H9 (cell line): ENCODE measurements around the gene SLC2A10. TPM values are rescaled to one million over a fixed set of nuclear protein-coding genes. Genes with fewer than 3 reads are reported as not detected.
"Not testable (repeated sequence)": the region's sequence is repeated elsewhere in the genome, so short reads cannot be mapped to it uniquely, and the experiment has no call there.

Experiments used
- DNase-seq: peaks from one replicate; pipeline ENCODE4 v3.0.0-alpha.2; 2017
- H2AFZ ChIP-seq: one replicate; pipeline ENCODE4 v1.6.1; 2013; ENCODE audit warnings: mild to moderate bottlenecking, low read length, control low read depth, moderate library complexity
- H2AK5ac ChIP-seq: 2 replicates; pipeline ENCODE4 v1.6.1; 2013; ENCODE audit warnings: low read length, control low read depth, mixed read lengths; ENCODE audit not compliant: insufficient read length
- H2BK120ac ChIP-seq: one replicate; pipeline ENCODE4 v1.6.1; 2013; ENCODE audit warnings: low read depth, mild to moderate bottlenecking, low read length, control low read depth, inconsistent platforms; ENCODE audit not compliant: poor library complexity, severe bottlenecking
- H2BK12ac ChIP-seq: 2 replicates; pipeline ENCODE4 v1.6.1; 2013; ENCODE audit warnings: low read length, control low read depth, mixed read lengths, low read depth; ENCODE audit not compliant: insufficient read length
- H2BK15ac ChIP-seq: 2 replicates; pipeline ENCODE4 v1.6.1; 2013; ENCODE audit warnings: low read depth, low read length, control low read depth
- H2BK20ac ChIP-seq: one replicate; pipeline ENCODE4 v1.6.1; 2013; ENCODE audit warnings: low read depth, mild to moderate bottlenecking, low read length, control low read depth, inconsistent platforms; ENCODE audit not compliant: poor library complexity, severe bottlenecking
- H2BK5ac ChIP-seq: 2 replicates; pipeline ENCODE4 v1.6.1; 2013; ENCODE audit warnings: low read length, control low read depth, mixed read lengths; ENCODE audit not compliant: insufficient read length
- H3K14ac ChIP-seq: 2 replicates; pipeline ENCODE4 v1.6.1; 2013; ENCODE audit warnings: low read length, control low read depth; ENCODE audit not compliant: insufficient read depth
- H3K18ac ChIP-seq: 2 replicates; pipeline ENCODE4 v1.6.1; 2013; ENCODE audit warnings: low read depth, mild to moderate bottlenecking, mixed read lengths, low read length, control low read depth; ENCODE audit not compliant: insufficient read length
- H3K23ac ChIP-seq: 2 replicates; pipeline ENCODE4 v1.6.1; 2013; ENCODE audit warnings: low read length, control low read depth, mixed read lengths, low read depth; ENCODE audit not compliant: insufficient read length
- H3K23me2 ChIP-seq: 2 replicates; pipeline ENCODE4 v1.6.1; 2013; ENCODE audit warnings: low read depth, mild to moderate bottlenecking, mixed read lengths, low read length, control low read depth; ENCODE audit not compliant: insufficient read length, poor library complexity, severe bottlenecking
- H3K27ac ChIP-seq: 2 replicates; pipeline ENCODE4 v1.5.1; 2013; ENCODE audit warnings: low read length, control low read depth, mixed read lengths, low read depth; ENCODE audit not compliant: insufficient read length
- H3K27me3 ChIP-seq: 2 replicates; pipeline ENCODE4 v1.6.1; 2013; ENCODE audit warnings: low read length, control low read depth, inconsistent platforms; ENCODE audit not compliant: insufficient read depth
- H3K4ac ChIP-seq: 2 replicates; pipeline ENCODE4 v1.6.1; 2013; ENCODE audit warnings: low read depth, mild to moderate bottlenecking, control low read depth, inconsistent platforms, low read length, moderate library complexity
- H3K4me1 ChIP-seq: 2 replicates; pipeline ENCODE4 v1.6.1; 2013; ENCODE audit warnings: low read length, control low read depth, inconsistent platforms; ENCODE audit not compliant: insufficient read depth
- H3K4me2 ChIP-seq: 2 replicates; pipeline ENCODE4 v1.6.1; 2013; ENCODE audit warnings: low read length, control low read depth, mixed read lengths; ENCODE audit not compliant: insufficient read length, insufficient read depth
- H3K56ac ChIP-seq: 2 replicates; pipeline ENCODE4 v1.6.1; 2013; ENCODE audit warnings: low read depth, mild to moderate bottlenecking, mixed read lengths, low read length, control low read depth; ENCODE audit not compliant: insufficient read length
- H3K79me1 ChIP-seq: 2 replicates; pipeline ENCODE4 v1.6.1; 2013; ENCODE audit warnings: low read depth, mild to moderate bottlenecking, moderate library complexity, low read length, control low read depth, inconsistent platforms; ENCODE audit not compliant: insufficient read depth, poor library complexity, severe bottlenecking
- H3K79me2 ChIP-seq: 2 replicates; pipeline ENCODE4 v1.6.1; 2013; ENCODE audit warnings: low read length, control low read depth, inconsistent platforms; ENCODE audit not compliant: insufficient read depth
- H3K9ac ChIP-seq: 2 replicates; pipeline ENCODE4 v1.6.1; 2013; ENCODE audit warnings: low read length, control low read depth, mixed read lengths; ENCODE audit not compliant: insufficient read length; ENCODE audit errors: extremely low read depth
- H3K9me3 ChIP-seq: one replicate; pipeline ENCODE4 v1.6.1; 2013; ENCODE audit warnings: low read depth, low read length, inconsistent platforms; ENCODE audit not compliant: control insufficient read depth
- H3T11ph ChIP-seq: one replicate; pipeline ENCODE4 v1.6.1; 2013; ENCODE audit warnings: mild to moderate bottlenecking, low read length, control low read depth, inconsistent platforms
- H4K20me1 ChIP-seq: one replicate; pipeline ENCODE4 v1.6.1; 2013; ENCODE audit not compliant: control insufficient read depth, insufficient read length, insufficient read depth
- H4K5ac ChIP-seq: 2 replicates; pipeline ENCODE4 v1.6.1; 2013; ENCODE audit warnings: low read depth, mild to moderate bottlenecking, mixed read lengths, low read length, control low read depth; ENCODE audit not compliant: insufficient read length
- H4K8ac ChIP-seq: replicated peaks from 2 replicates; pipeline ENCODE4 v1.6.1; 2013; ENCODE audit warnings: low read length, control low read depth, mixed read lengths, low read depth; ENCODE audit not compliant: insufficient read length
- H4K91ac ChIP-seq: 2 replicates; pipeline ENCODE4 v1.6.1; 2013; ENCODE audit warnings: low read depth, mild to moderate bottlenecking, moderate library complexity, mixed read lengths, low read length, control low read depth; ENCODE audit not compliant: insufficient read length
- H3K27ac Mint-ChIP-seq, 3 experiments: 2 replicates in 2 of 3; 3 replicates in 1 of 3; pipeline ENCODE4 v1.8.0; 2020 to 2021; ENCODE audit warnings: mixed read lengths in 3 of 3, mild to moderate bottlenecking in 1 of 3, moderate library complexity in 1 of 3
- H3K27me3 Mint-ChIP-seq: 2 replicates; pipeline ENCODE4 v1.8.0; 2021; ENCODE audit warnings: low read depth, mild to moderate bottlenecking, moderate library complexity, mixed read lengths
- H3K36me3 Mint-ChIP-seq, 3 experiments: 2 replicates in 2 of 3; 3 replicates in 1 of 3; pipeline ENCODE4 v1.8.0; 2020 to 2021; ENCODE audit warnings: low read depth in 3 of 3, mixed read lengths in 3 of 3; ENCODE audit not compliant: insufficient read depth in 1 of 3
- H3K4me1 Mint-ChIP-seq, 2 experiments: 2 replicates each; pipeline ENCODE4 v1.8.0; 2020; ENCODE audit warnings: mixed read lengths in 2 of 2
- H3K4me3 Mint-ChIP-seq, 2 experiments: 2 replicates in 1 of 2; 3 replicates in 1 of 2; pipeline ENCODE4 v1.8.0; 2020 to 2021; ENCODE audit warnings: mild to moderate bottlenecking in 2 of 2, mixed read lengths in 2 of 2, moderate library complexity in 1 of 2
- H3K9me3 Mint-ChIP-seq, 2 experiments: 2 replicates in 1 of 2; 3 replicates in 1 of 2; pipeline ENCODE4 v1.8.0; 2020; ENCODE audit warnings: mild to moderate bottlenecking in 2 of 2, mixed read lengths in 2 of 2, moderate library complexity in 1 of 2
- CTCF ChIP-seq: fragments of 200-600 bp; sonication (generic); conservative IDR thresholded peaks from 3 replicates; pipeline ENCODE4 v1.8.0; 2021; ENCODE audit warnings: antibody characterized with exemption, mild to moderate bottlenecking
- WGBS: extraction: QIAGEN DNeasy Blood & Tissue Kit; methylation state at CpG from one replicate; pipeline ENCODE4 v1.1.7; 2013; ENCODE audit warnings: missing lambda C conversion rate, low lambda C conversion rate, mixed read lengths; ENCODE audit not compliant: insufficient read length; ENCODE audit errors: extremely low coverage; 5-methylcytosine and 5-hydroxymethylcytosine counted together
- total RNA-seq: library from RNA; stranded (reverse); gene quantifications from 2 replicates; pipeline ENCODE4 v1.2.1, GENCODE V29; 2021

SLC2A10 gene
- total RNA-seq, 1 experiment from 2014 or later: 8.2 TPM

- Histone ChIP-seq H3K9ac (no peak overlapping the region), H3K4me2 (no peak overlapping the region), H3K79me1 (peaks cover 3% of the 10 kb centered on the region), H3K27ac (no peak overlapping the region), H3K18ac (no peak overlapping the region), H3K27me3 (no peaks in the 10 kb centered on the region), H2BK5ac (no peak overlapping the region), H4K91ac (no peak overlapping the region), H4K8ac (no peak overlapping the region), H3K4me1 (no peaks in the 10 kb centered on the region; the same call in 1 of the 2 replicates), H3T11ph (no peak overlapping the region), H3K23me2 (no peaks in the 10 kb centered on the region), H2AFZ (no peak overlapping the region), H2BK12ac (no peak overlapping the region), H2BK120ac (no peak overlapping the region), H3K4ac (no peak overlapping the region), H3K56ac (no peak overlapping the region), H4K5ac (no peak overlapping the region), H3K9me3 (peaks cover 5% of the 10 kb centered on the region), H3K23ac (no peak overlapping the region), H2BK15ac (no peak overlapping the region), H2AK5ac (no peak overlapping the region), H3K14ac (peak overlapping the region; percentile 0; the same call in 1 of the 2 replicates), H4K20me1 (peaks cover 2% of the 10 kb centered on the region), H2BK20ac (no peak overlapping the region), H3K79me2 (0 out of 2 replicates have a peak, but pooled peaks cover 3% of the 10 kb centered on the region)
- H3K9me3 Mint-ChIP-seq: peaks cover 11 to 22% of the 10 kb centered on the region in 2 experiments
- peaks cover 16 to 50% (median 41%) of the 10 kb centered on the region in 3 experiments for H3K36me3 Mint-ChIP-seq
- H3K27ac Mint-ChIP-seq: peak overlapping the region; percentile 92 to 94 (median 93); a peak in 6 of 7 replicates
- H3K27me3 Mint-ChIP-seq: peaks cover 1% of the 10 kb centered on the region; the same call in 1 of the 2 replicates
- no CpG with 5 or more reads among the region's 14 CpGs for WGBS
- peaks cover 22 to 36% of the 10 kb centered on the region in 2 experiments for H3K4me1 Mint-ChIP-seq
- TF ChIP-seq CTCF: no peak
- no peak for DNase-seq
- peak overlapping the region in 1 of 2 experiments; percentile 62; a peak in 2 of 5 replicates for H3K4me3 Mint-ChIP-seq
Observed at GRCh38 chr20:46674253-46675083, 35.0 kb upstream of the SLC2A10 start.

GRCh38 chr20:46676649-46677316, 32.7 kb upstream of the SLC2A10 start:
- H3K4me1 Mint-ChIP-seq: peaks cover 31 to 48% of the 10 kb centered on the region in 2 experiments

More at GRCh38 chr20:46676649-46677316, 32.7 kb upstream of the SLC2A10 start:
- not testable (repeated sequence) for H4K8ac ChIP-seq, H2BK5ac ChIP-seq, H3K27me3 Mint-ChIP-seq, H3K9me3 ChIP-seq, H3T11ph ChIP-seq, H3K79me2 ChIP-seq, H2BK15ac ChIP-seq, H3K4me1 ChIP-seq, H3K9ac ChIP-seq, H2BK12ac ChIP-seq, H2AFZ ChIP-seq, H3K56ac ChIP-seq, H3K4ac ChIP-seq, H3K14ac ChIP-seq, H2BK20ac ChIP-seq, H3K9me3 Mint-ChIP-seq, H2AK5ac ChIP-seq, H4K20me1 ChIP-seq, H3K27ac ChIP-seq, H4K91ac ChIP-seq, H3K4me3 Mint-ChIP-seq, H3K23ac ChIP-seq, H3K4me2 ChIP-seq, DNase-seq, H4K5ac ChIP-seq, H3K18ac ChIP-seq, H2BK120ac ChIP-seq, H3K79me1 ChIP-seq, H3K23me2 ChIP-seq, H3K27me3 ChIP-seq
- Mint-ChIP-seq H3K36me3 (peaks cover 16 to 42% (median 37%) of the 10 kb centered on the region in 3 experiments), H3K27ac (peak overlapping the region in 2 of 3 experiments; percentile 44 to 82; a peak in 3 of 7 replicates)
- WGBS: no CpG with 5 or more reads among the region's 14 CpGs
